Activated T-cell treated with anti-CD3 and anti-CD28 coated beads, Interleukin-2, amount 50 U/mL, for 4 hours (primary cell): ENCODE data around the gene GPATCH2L. TPM values are rescaled to one million over a fixed set of nuclear protein-coding genes. Genes with fewer than 3 reads are reported as not detected.

Source experiments
- total RNA-seq, 3 donors: library from RNA; stranded (reverse); gene quantifications; one replicate each; pipeline ENCODE4 v1.2.1, GENCODE V29; 2021

The GPATCH2L gene
- total RNA-seq, 3 donors from 2014 or later, result 31.3 to 41.4 (median 40.8) TPM

Other genes with a start within 250 kb of the GPATCH2L start
- 1 to 10 TPM; 3.0 to 4.1 (median 4.1) TPM for gene TGFB3, start 169.9 kb upstream of the GPATCH2L start, total RNA-seq
- 10 to 100 TPM; 11.6 to 13.1 (median 12.3) TPM for gene IFT43, start 166.2 kb upstream of the GPATCH2L start, total RNA-seq
- under 1 TPM in 1 of 3 donors, not detected in 2; 0.11 TPM for gene ESRRB, start 224.2 kb downstream of the GPATCH2L start, total RNA-seq